GM21737 (cell line): Measurements from ENCODE around the gene ATP2B2.
"Not testable (repeated sequence)": the region's sequence is repeated elsewhere in the genome, so short reads cannot be mapped to it uniquely, and the experiment has no call there.

Experiments used
- ATAC-seq: cut with Tn5 transposase; IDR thresholded peaks from one replicate; pipeline ENCODE4 v1.9.1; 2021; ENCODE audit warnings: mild to moderate bottlenecking, moderate library complexity; ENCODE audit not compliant: unreplicated experiment

ATP2B2 gene

DNA sequence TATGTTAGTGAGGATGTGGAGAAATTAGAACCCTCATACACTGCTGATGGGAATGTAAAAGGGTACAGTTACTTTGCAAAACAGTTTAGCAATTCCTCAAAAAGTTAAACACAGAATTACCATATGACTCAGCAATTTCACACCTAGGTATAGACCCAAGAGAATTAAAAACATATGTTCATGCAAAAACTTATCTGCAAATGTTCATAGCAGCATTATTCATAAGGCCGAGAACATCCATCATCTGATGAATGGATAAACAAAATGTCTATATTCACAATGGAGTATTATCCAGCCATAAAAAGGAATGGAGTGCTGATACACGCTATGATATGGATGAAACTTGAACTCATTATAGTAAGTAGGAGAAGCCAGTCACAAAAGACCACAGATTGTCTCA lies 194.8 kb downstream of the ATP2B2 start:
- ATAC-seq, result no peak

DNA sequence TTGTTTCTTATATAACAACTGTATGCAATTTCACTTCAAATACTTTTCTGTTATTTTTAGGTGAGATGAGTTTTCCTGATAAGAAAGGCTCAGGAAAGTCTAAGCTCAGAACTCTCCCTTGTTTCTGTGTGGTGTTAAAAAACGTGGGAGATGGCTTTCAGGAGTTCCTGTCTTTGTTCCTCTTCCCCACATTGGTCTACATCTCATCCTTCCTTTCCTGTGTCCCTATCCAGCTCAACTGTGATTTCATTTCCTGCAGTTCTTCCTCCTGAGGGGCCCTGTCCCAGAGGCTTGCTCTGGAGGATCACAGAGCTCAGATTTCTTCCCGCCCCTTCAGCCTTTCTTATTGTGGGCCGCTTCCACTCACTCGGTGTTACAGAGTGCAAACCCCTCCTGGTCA lies 195.7 kb downstream of the ATP2B2 start:
- no peak for ATAC-seq

DNA sequence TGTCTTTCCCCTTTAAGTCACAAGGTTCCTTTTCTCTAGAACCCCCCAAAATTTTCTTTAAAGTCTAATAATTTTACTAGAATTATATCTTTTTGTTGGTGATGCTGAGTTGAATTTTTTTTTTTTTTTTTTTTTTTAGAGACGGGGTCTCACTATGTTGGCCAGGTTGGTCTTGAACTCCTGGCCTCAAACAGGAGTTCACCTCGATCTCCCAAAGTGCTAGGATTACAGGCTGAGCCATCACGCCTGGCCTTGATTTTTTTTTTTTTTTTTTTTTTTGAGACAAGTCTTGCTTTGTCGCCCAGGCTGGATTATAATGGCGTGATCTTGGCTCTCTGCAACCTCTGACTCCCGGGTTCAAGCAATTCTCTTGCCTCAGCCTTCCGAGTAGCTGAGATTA lies 196.7 kb downstream of the ATP2B2 start:
- ATAC-seq, result no peak

DNA sequence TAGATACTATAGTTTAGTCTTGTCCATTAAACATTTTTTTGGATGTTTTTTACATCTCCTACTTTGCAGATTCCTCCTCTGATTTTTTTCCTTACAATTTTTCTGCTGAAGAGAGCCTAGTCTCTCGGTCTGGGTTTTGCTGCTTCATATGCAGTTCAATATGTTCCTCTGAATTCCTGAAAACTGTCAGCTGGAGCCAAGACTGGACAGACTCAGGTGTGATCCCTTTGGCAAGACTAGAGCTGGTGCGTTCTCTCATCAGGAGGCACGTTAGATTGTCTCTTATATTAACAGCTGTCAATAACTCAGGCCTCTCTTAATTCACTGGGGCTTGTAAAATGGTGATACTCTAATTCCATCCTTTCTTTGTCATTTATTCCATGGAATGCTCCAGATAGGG lies 199.2 kb downstream of the ATP2B2 start:
- no peak for ATAC-seq

DNA sequence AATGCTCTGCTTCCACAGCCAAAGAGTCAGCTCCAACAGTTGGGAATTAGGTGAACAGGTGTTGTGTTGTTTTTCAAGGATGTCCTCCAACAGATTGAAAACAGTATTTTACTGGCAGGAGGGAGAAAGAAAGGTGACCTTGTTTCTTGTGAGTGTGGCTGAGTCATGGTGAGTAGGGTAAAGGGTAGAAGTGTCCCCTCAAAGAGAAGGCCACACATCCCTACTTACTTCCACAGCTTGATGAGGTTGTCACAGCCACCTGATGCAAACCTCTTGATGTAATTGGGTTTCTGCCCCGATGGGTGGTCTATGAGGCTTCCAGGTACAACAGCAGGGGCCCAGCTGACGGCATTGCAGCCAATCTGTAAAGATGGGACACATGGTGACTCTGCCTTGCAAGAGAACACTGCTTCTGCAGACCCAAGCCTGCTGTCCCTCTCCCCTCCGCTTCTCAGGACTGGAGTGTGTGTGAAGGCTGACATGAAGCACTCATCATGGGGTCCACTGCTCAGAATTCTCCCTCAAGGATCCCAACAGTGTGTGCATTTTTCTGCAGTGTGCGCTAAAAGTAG lies 200.0 kb downstream of the ATP2B2 start:
- ATAC-seq, result no peak

DNA sequence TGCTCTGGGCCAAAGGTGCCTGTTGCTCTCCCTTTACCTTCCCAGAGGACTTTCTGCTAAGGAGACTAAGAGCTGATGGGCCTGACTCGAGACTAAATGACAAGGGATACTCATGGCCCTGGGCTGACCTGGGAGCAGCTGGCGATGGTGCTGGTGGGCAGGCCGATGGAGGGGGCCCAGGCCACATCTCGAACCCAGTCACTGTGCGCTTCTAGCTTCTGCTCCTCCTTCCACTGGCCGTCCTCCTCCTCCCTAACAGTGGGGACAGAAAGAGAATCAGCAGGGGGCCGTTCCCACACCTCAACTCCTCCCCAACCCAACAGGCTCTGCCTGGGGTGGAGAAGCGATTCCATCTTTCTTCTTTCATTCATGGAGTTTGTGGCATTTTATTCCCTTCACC lies 200.5 kb downstream of the ATP2B2 start:
- no peak for ATAC-seq

DNA sequence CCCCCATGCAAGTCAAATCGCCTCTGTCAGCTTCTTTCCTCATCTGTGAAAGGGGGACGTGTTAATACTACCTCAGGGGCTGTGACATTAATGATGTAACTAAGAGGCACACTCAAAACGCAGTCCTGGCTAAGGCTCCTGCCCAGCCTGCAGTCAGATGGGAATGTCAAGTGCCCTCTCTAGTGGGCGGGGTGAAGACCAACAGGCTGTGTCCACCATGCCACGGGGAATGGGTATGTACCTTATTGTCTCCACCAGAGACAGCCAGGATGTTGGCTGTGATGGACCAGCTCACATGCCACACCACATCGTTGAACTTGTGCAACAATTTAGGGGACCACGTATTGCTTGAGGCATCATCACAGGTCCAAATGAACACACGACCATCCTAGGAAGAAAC lies 201.6 kb downstream of the ATP2B2 start:
- ATAC-seq, result no peak

DNA sequence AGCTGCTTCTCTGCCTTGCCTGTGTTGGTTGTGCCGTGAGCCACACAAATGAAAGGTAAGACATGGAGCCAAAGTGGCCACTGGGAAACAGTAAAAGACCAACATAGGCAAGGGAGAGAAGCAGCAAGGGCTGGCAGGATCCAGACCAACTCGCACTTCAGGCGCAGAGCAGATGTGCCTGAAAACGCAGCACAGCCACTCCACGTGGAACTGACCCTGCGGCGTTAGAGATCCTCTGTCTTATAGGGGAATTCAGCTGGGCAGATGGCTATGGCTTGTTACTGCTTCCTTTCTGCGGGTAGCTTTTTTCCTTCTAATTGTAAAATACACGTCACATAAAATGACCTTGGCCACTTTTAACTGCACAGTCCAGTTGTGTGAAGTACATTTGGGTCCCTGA lies 202.3 kb downstream of the ATP2B2 start:
- no peak for ATAC-seq

DNA sequence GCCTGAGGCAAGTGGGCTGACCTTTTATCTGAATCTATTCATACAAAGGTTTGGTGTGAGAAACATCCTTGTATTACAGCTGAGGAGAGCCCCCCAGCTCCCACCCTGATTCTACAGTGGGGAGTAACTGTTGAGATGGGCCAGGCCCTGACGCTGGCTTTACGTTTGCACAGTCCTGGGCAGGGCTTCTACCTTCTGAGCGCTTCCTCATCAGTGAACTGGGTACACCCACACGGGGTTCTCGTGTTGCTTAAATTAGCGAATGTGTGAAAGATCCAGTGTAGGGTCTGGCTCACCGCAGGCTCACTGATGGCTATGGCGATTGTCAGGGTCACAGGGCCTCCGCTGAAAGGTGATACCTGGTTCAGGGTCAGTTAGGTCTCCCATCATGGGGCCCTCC lies 205.3 kb downstream of the ATP2B2 start:
- no peak for ATAC-seq

DNA sequence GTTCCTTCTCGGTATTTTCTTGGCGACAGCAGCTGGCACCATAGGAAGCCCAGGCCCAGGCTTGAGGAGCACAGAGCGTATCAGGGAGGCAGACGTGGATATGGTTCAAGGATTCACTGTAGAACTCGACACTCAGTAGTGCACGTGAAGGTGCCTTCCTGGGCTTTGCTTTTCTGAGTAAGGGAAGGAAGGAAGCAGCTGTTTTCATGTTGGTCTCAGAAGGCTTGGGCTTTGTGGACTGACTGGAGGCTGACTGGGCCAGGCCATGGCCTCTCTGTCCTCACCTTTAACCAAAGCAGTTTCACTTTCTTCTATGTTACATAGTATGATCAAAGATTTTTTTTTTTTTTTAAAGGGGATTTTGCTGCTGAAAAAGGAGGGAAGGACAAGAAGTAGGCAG lies 205.7 kb downstream of the ATP2B2 start:
- no peak for ATAC-seq

DNA sequence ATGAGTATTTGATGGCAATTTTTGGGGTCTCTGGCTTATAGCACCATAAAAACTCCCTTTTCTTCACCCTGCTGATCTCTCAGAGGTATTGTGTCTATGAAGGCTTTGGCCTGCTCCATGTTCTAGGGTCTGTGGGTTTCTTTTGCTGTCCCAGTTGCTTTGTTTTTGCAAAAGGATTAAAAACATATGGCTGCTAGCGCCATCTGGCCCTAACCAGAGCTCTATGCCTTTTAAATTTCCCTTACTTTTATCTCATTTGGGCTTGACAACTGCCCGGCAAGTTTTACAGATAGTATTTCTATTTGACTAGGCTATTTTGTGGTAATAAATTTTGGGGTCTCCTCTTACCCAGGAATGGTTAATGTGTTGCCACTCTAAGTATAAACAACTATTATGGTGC lies 206.2 kb downstream of the ATP2B2 start:
- no peak for ATAC-seq

DNA sequence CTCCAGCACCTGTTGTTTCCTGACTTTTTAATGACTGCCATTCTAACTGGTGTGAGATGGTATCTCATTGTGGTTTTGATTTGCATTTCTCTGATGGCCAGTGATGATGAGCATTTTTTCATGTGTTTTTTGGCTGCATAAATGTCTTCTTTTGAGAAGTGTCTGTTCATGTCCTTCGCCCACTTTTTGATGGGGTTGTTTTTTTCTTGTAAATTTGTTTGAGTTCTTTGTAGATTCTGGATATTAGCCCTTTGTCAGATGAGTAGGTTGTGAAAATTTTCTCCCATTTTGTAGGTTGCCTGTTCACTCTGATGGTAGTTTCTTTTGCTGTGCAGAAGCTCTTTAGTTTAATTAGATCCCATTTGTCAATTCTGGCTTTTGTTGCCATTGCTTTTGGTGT lies 207.3 kb downstream of the ATP2B2 start:
- not testable (repeated sequence) for ATAC-seq

DNA sequence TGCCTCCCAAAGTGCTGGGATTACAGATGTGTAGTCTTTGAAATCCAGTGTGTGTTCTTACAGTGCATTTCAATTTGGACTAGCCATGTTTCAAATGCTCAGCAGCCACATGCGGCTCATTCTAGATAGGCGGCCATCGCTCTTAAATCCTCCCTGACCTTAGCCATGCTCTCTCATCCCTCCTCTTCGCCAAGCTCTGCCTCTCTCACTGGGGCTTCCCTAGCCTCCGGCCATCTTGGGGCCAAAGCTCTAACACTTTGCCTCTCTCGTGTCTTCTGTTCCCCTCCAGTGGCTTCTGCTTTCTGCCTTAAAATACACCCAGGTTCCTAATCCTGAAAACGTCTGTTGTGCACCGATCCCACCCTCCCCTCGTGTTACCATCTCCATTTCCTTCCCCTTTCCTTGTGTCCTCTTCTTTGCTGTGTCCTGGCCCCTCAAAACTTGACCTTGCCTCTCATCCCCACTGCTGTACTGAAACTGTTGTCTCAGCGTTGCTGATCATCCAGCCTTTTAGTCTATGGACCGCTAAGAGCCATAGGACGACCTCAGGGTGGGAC lies 211.3 kb downstream of the ATP2B2 start:
- ATAC-seq, result no peak

DNA sequence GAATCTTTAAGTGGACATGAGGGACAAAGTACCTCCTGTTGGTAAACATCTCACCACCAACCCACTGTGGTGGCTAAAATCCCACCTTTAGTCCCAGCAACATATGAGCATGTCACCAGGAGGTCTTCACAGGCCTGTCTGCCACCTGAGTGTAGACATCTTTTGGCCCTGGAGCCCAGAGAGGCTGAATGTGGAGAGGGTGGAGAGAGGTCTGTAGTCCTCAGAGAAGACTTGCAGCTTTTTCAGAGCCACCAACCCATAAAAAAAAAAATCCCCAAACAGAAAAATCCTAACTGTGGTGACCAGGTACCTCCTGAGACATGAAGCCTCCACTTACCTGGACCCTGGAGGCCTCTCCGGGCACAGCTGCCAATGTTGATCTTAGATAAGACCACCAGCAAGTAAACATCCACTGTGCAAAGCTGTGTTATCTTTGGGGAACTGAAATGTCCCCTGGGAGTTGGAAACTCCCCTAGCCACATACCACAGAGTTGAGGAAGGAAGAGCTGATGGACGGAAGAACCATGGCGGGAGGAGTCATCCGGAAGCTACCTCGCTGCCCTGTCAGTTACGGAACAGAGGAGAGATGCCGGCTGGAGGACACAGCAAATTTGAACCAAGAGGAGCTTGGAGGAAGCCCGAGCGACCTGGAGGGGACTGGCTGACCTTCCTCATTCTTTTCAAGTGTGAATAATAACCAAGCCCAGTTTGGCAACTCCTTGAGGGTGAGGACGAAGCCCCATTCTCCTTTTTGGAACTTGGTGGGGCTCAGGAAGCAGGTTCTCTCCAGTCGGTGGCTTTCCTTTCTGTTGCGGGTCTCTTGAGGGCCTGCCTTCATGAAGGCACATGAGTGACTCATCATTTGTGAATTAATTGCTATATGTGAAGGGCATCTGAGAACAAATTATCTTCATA lies 212.6 kb downstream of the ATP2B2 start, which contains the start of gene GHRL:
Gene GHRL (minus strand): TSS at position 443 of the 915 bp plus-strand sequence. CDS start 2,767 bp downstream, outside the sequence.
- ATAC-seq, result peak; percentile 78

DNA sequence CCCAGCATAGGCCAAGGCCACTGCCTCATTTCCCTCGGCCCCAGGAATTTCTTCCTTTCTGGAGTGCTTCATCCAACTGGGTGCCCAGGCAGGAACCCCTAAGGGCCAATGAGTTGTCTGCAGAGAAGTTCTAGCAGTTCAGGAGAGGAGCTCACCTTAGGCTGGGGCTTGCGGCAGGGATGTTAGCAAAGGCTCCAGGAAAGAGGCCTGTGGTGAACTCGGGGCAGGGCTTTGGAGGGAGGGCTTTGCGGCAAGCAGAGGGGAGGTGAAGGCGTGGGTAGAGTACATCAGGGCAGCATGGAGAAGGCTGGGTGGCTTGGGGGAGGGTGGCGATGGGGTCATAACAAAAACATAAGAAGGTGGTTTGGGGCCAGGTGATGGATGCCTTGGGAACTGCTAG lies 213.7 kb downstream of the ATP2B2 start:
- ATAC-seq, result no peak

DNA sequence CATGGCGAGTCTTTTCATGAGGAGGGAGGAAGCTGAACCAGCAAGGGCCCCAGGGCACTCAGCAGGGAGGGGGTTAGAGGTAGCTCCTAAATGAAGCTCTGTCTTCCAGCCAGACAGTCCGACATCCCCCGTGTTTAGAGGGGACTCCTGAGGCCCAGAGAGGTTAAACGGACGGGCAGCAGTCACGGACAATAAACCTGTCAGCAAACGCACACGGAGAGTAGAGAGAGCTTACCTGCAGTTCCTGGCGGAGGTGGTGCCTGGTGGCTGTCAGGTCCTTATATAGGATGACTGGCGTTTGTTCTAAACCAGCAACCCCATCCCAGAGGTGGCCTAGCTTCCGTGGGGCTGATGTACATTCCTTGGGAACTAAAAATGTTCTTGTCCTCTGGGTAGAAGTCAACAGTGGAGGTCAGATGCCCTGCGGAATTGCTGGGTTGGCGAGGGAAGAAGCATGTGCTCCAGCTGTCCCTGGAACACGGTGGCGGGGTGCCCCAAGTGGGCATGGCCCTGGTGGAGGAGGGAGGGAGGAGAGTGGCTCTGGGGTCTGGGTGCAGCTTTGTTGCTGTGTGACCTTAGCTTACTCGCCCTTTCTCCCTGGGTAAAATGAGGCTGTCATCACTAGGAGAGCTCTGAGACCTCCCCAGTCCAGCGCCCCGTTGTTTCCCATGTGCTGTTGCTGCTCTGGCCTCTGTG lies 214.8 kb downstream of the ATP2B2 start:
- ATAC-seq, result no peak

DNA sequence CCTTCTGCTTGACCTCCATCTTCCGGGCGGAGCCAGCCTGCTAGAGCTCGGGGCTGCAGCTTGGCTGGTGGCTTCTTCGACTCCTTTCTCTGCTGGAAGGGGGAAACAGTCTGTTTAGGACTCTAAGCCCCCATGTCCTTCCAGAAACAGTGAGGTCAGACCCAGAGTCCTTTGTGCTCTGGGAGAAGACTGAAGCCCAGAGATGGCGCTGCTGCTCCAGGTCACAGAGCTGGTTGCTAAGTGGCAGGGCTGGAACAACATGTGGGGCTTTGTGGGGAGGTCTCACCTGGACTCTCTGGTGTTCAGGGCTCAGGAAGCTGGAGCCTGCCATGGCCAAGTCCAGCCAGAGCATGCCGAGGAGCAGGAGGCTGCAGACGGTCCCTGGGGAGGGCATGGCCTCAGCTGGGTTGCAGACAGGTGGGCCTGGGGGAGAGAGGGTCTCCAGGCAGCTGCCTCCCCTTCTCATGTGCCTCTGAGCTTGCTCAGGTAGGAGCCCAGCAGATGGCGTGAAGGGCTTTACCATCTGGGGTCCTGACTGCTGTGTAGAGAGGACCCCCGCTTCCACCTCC lies 215.5 kb downstream of the ATP2B2 start:
- ATAC-seq, result no peak

DNA sequence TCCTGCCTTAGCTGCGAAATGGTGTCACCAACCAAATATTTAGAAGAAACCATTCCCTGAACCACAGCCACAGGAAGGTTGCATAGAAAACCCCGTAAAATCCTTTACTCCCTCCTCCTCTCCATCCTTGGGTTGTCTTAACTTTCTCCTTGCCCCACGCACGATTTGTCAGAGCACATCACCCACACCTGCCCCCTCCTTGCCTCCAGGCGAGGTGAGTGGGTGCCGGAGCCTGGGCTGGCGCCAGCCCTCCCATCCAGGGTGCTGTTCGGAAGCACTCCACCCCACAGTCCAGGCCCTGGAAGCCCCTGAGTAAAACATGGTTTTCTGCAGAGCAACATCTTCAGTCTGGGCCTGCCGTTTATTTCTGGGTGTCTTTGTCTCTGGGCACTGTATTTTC lies 216.3 kb downstream of the ATP2B2 start:
- ATAC-seq, result no peak

DNA sequence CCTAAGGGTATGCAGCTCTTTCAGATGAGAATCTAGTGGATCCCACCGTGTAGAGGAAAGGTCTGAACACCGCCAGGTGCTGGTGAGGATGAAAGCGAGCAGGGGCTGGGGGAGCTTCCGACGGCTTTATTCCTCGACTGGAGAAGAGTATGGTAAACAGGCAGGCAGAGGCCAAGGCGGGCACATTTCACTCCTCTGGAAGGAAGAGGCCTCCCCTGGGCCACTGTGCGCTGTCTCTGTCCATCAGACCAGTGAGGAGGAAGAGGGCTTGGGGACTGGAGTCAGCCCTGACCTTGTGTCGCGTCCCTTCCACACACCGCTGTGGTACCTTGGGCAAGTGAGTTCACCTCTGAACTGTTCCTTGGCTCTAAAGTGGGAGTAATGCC lies 216.8 kb downstream of the ATP2B2 start:
- ATAC-seq, result no peak

DNA sequence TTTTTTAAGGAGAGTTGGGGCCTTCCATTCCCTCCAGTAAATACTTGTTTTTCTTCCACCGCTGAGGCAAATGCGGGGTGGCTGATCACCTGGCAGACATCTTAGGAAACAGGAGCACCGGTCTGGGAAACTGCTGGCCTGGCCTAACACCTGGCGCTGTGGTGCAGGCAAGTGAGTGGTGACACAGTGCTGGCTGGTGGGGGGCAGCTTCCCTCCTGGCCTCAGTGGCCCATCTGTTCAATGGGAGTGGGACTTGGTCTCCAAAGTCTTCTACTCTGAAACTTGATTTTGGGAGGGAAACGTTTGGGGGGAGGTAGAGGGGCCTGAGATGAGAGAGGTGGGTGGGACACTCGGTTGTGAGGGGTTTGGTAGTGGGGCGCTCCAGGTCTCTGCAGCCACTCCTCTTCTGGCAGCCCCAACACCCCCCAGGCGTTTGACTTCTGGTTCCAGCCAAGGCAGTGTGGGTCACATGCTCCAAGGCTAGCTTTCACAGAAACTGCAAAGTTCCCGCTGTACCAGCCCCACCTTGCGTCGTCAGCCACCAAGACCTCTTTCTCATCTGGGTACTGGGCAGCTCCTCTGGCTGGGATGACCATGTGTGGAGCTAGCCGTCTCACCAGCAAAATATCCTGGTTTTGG lies 217.3 kb downstream of the ATP2B2 start:
- no peak for ATAC-seq
